ENCODE measurements around the gene MANEAL. TPM values are rescaled to one million over a fixed set of nuclear protein-coding genes. Genes with fewer than 3 reads are reported as not detected.

MANEAL gene
- total and polyA plus RNA-seq, 2 donors (not counting 1 experiment from before 2014, with no cell fraction given) = 3.1 to 6.6 TPM

DNA sequence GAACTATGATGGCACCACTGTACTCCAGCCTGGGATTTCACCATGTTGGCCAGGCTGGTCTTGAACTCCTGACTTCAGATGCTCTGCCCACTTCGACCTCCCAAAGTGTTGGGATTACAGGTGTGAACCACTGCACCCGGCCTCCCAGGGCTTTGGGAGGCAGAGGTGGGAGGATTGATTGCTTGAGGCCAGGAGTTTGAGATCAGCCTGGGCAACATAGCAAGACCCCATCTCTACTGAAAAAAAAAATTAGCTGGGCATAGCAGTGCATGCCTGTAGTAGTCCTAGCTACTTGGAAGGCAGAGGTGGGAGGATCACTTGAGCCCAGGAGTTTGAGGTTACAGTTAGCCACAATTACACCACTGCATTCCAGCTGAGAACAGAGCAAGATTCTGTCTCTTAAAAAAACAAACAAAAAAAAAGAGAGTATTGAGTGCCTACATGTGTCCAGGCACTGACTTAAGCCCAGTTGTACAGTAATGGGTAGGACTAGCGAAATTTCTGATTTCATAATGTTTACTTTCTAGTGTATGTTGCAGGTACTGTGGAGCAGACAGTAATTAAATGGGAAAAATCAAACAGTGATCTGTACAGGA, 4.2 kb downstream of the MANEAL start:
- CTCF ChIA-PET = interaction anchor here (0.7 kb wide), 1 partner anchor 1038 kb away, joined by 3 read pairs; no protein-coding TSS in a partner anchor

DNA sequence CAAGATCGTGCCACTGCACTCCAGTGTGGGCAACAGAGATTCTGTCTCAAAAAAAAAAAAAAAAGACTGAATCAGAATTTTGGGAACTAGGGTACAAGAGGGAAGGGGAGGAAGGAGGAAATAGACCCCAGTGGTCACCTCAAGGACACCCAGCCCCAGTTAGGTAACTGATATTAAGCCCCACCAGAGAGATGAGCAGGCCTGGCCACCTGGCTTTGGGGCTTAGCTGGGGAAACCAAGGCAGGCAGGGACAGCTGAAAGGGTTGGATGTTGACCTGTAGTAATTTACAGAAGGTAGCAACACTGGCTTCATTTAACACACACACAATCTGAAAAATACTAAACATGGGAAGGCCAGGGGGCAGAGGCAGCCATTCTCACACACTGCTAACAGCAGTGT, 8.8 kb downstream of the MANEAL start:
- TF ChIP-seq, protein P1, sequence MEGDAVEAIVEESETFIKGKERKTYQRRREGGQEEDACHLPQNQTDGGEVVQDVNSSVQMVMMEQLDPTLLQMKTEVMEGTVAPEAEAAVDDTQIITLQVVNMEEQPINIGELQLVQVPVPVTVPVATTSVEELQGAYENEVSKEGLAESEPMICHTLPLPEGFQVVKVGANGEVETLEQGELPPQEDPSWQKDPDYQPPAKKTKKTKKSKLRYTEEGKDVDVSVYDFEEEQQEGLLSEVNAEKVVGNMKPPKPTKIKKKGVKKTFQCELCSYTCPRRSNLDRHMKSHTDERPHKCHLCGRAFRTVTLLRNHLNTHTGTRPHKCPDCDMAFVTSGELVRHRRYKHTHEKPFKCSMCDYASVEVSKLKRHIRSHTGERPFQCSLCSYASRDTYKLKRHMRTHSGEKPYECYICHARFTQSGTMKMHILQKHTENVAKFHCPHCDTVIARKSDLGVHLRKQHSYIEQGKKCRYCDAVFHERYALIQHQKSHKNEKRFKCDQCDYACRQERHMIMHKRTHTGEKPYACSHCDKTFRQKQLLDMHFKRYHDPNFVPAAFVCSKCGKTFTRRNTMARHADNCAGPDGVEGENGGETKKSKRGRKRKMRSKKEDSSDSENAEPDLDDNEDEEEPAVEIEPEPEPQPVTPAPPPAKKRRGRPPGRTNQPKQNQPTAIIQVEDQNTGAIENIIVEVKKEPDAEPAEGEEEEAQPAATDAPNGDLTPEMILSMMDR (IDR thresholded peaks at IDR 0.05) = no peak
- TF ChIP-seq EZH2 (IDR thresholded peaks at IDR 0.05; ENCODE audit: borderline replicate concordance, insufficient read depth, low read depth, low read length, poor library complexity, severe bottlenecking) = no peak
- intact Hi-C loops (cut with micrococcal nuclease) = no loop called here
- Histone ChIP-seq H3K9ac (ENCODE audit: low read length) (no peak overlapping the region), H3K27me3 (replicated peaks in 1 of 4; ENCODE audit: control extremely low read depth in 1 of 4, control insufficient read depth in 3 of 4, insufficient read depth in 4 of 4, low read length in 3 of 4) (no peaks in the 10 kb centered on the region), H3K27ac (ENCODE audit: low read length in 2 of 2) (no peak overlapping the region), H4K20me1 (ENCODE audit: control insufficient read depth, insufficient read depth, low read length, poor library complexity, severe bottlenecking) (peaks cover 25% of the 10 kb centered on the region), H3K4me1 (ENCODE audit: control insufficient read depth in 2 of 2, insufficient read depth in 2 of 2, low read length in 2 of 2) (peaks cover 8 to 14% of the 10 kb centered on the region in 2 donors), H3K4me2 (replicated peaks; ENCODE audit: low read depth, low read length, poor library complexity, severe bottlenecking) (no peak overlapping the region), H3K9me3 (ENCODE audit: control extremely low read depth in 1 of 3, control insufficient read depth in 2 of 3, insufficient read depth in 1 of 3, low read length in 2 of 3) (no peaks in the 10 kb centered on the region), H3K79me2 (ENCODE audit: control insufficient read depth, insufficient read depth, low read length) (peaks cover 8% of the 10 kb centered on the region), H2AFZ (ENCODE audit: insufficient read depth, low read depth, low read length, poor library complexity, severe bottlenecking) (no peak overlapping the region), H3K4me3 (ENCODE audit: control extremely low read depth in 1 of 5, extremely low read depth in 1 of 5, insufficient read depth in 1 of 5, low read depth in 2 of 5, low read length in 4 of 5) (no peak overlapping the region), H3K36me3 (replicated peaks in 1 of 2; ENCODE audit: control extremely low read depth in 1 of 2, control insufficient read depth in 1 of 2, extremely low read depth in 1 of 2, insufficient read depth in 2 of 2, low read length in 1 of 2) (peaks cover 0 to 64% of the 10 kb centered on the region in 2 experiments)
- ChIA-PET CTCF (no interaction called here), POLR2A (no interaction called here)
- 100% methylated on average over 1 of the region's 1 CpG for WGBS (ENCODE audit: insufficient coverage)
- Mint-ChIP-seq H3K9me3 (ENCODE audit: insufficient read depth) (no peaks in the 10 kb centered on the region), H3K27me3 (no peaks in the 10 kb centered on the region), H3K27ac (no peak overlapping the region), H3K4me3 (no peak overlapping the region), H3K4me1 (peaks cover 18% of the 10 kb centered on the region)
- ATAC-seq (ENCODE audit: low read depth) (no peak), DNase-seq (no peak)

More for the DNA sequence above, 4.2 kb downstream of the MANEAL start:
- no peak overlapping the region for H3K4me3 ChIP-seq (ENCODE audit: control extremely low read depth in 1 of 5, extremely low read depth in 1 of 5, insufficient read depth in 1 of 5, low read depth in 2 of 5, low read length in 4 of 5)
- H3K4me2 ChIP-seq (replicated peaks; ENCODE audit: low read depth, low read length, poor library complexity, severe bottlenecking) = no peak overlapping the region
- no peak for ATAC-seq (ENCODE audit: low read depth)
- DNase-seq = no peak
- Mint-ChIP-seq H3K9me3 (ENCODE audit: insufficient read depth) (no peaks in the 10 kb centered on the region), H3K4me3 (no peak overlapping the region), H3K4me1 (peaks cover 16% of the 10 kb centered on the region), H3K27ac (no peak overlapping the region), H3K27me3 (no peaks in the 10 kb centered on the region)
- H2AFZ ChIP-seq (ENCODE audit: insufficient read depth, low read depth, low read length, poor library complexity, severe bottlenecking) = no peak overlapping the region
- H3K27me3 ChIP-seq (replicated peaks in 1 of 4; ENCODE audit: control extremely low read depth in 1 of 4, control insufficient read depth in 3 of 4, insufficient read depth in 4 of 4, low read length in 3 of 4) = peaks cover 0 to 9% (median 0%) of the 10 kb centered on the region in 4 experiments
- no peak overlapping the region for H3K27ac ChIP-seq (ENCODE audit: low read length in 2 of 2)
- H3K9ac ChIP-seq (ENCODE audit: low read length) = no peak overlapping the region
- no peak for TF ChIP-seq EZH2 (IDR thresholded peaks at IDR 0.05; ENCODE audit: borderline replicate concordance, insufficient read depth, low read depth, low read length, poor library complexity, severe bottlenecking)
- TF ChIP-seq, protein P1 (IDR thresholded peaks at IDR 0.05) = no peak
- H3K9me3 ChIP-seq (ENCODE audit: control extremely low read depth in 1 of 3, control insufficient read depth in 2 of 3, insufficient read depth in 1 of 3, low read length in 2 of 3) = no peaks in the 10 kb centered on the region
- peaks cover 15 to 18% of the 10 kb centered on the region in 2 donors for H3K4me1 ChIP-seq (ENCODE audit: control insufficient read depth in 2 of 2, insufficient read depth in 2 of 2, low read length in 2 of 2)
- 93% methylated on average over 2 of the region's 3 CpGs for WGBS (ENCODE audit: insufficient coverage)
- POLR2A ChIA-PET = interaction anchor here (1.4 kb wide), 1 partner anchor 10 kb away, joined by 5 read pairs; the partner anchor contains the start of genes C1orf122 and YRDC
- peaks cover 0 to 25% of the 10 kb centered on the region in 2 experiments for H3K36me3 ChIP-seq (replicated peaks in 1 of 2; ENCODE audit: control extremely low read depth in 1 of 2, control insufficient read depth in 1 of 2, extremely low read depth in 1 of 2, insufficient read depth in 2 of 2, low read length in 1 of 2)
- H3K79me2 ChIP-seq (ENCODE audit: control insufficient read depth, insufficient read depth, low read length) = no peaks in the 10 kb centered on the region
- peaks cover 11% of the 10 kb centered on the region for H4K20me1 ChIP-seq (ENCODE audit: control insufficient read depth, insufficient read depth, low read length, poor library complexity, severe bottlenecking)
- intact Hi-C loops (cut with micrococcal nuclease) = no loop called here
